HEK293T (cell line): ENCODE measurements around the gene TAF3.
"Not testable (repeated sequence)": the region's sequence is repeated elsewhere in the genome, so short reads cannot be mapped to it uniquely, and the experiment has no call there.

Experiments used
- FOXA1 ChIP-seq: fragments of 450-650 bp; IDR thresholded peaks from 2 replicates; pipeline ENCODE4 v1.6.1; 2016; ENCODE audit warnings: mild to moderate bottlenecking
- FOXK2 ChIP-seq: fragments of 450-650 bp; IDR thresholded peaks from 2 replicates; pipeline ENCODE4 v1.6.1; 2016; ENCODE audit warnings: mild to moderate bottlenecking
- FOXM1 ChIP-seq: fragments of 450-650 bp; IDR thresholded peaks from 2 replicates; pipeline ENCODE4 v1.6.1; 2017; ENCODE audit warnings: mild to moderate bottlenecking, borderline replicate concordance
- HDGF ChIP-seq: fragments of 450-650 bp; IDR thresholded peaks from 2 replicates; pipeline ENCODE4 v1.6.1; 2017; ENCODE audit warnings: antibody characterized with exemption, borderline replicate concordance
- NFRKB ChIP-seq: fragments of 450-650 bp; IDR thresholded peaks from 2 replicates; pipeline ENCODE4 v1.6.1; 2016; ENCODE audit warnings: mild to moderate bottlenecking, moderate library complexity
- SP1 ChIP-seq: fragments of 450-650 bp; IDR thresholded peaks from 2 replicates; pipeline ENCODE4 v1.6.1; 2017
- ZNF384 ChIP-seq: fragments of 450-650 bp; IDR thresholded peaks from 2 replicates; pipeline ENCODE4 v1.6.1; 2016

DNA sequence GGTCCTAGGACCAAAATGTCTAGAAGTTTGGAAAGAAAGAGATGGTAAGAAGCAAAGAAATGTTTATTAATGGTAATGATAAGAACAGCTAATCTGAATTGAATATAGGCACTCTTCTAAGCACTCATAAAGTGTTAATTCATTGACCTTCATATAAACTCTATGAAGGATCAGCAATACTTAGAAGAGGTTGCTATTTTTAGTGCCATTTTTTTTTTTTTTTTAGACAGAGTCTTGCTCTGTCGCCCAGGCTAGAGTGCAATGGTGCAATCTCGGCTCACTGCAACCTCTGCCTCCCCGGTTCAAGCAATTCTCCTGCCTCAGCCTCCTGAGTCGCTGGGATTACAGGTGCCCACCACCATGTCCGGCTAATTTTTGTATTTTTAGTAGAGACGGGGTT is 36.1 kb upstream of the TAF3 start:
- TF ChIP-seq FOXM1, FOXK2, ZNF384, HDGF, NFRKB, SP1, FOXA1: not testable (repeated sequence)
